Activated CD8-positive, alpha-beta T cell treated with anti-CD3 and anti-CD28 coated beads for 36 hours (primary cell): Measurements from ENCODE around the gene MEGF11. TPM values are rescaled to one million over a fixed set of nuclear protein-coding genes. Genes with fewer than 3 reads are reported as not detected.

Experiments
- ATAC-seq: fragments of 200-7000 bp; cut with Tn5 transposase; one replicate; pipeline ENCODE4 v1.10.0; 2021; ENCODE audit warnings: mild to moderate bottlenecking, moderate library complexity
- CTCF ChIA-PET: fragments of 350-600 bp; sonication (Branson Sonifier 250); formaldehyde crosslinking; loops from one replicate; lab custom pipeline; 2021; ENCODE audit warnings: antibody characterized with exemption; lab: Charles Lee
- POLR2A ChIA-PET: fragments of 350-600 bp; sonication (Branson Sonifier 250); formaldehyde crosslinking; loops from one replicate; lab custom pipeline; 2021; ENCODE audit warnings: antibody characterized with exemption; lab: Charles Lee
- DNase-seq: peaks from one replicate; pipeline ENCODE4 v3.0.0-alpha.2; 2020
- H3K27ac Mint-ChIP-seq: one replicate; pipeline ENCODE4 v1.8.0; 2021; ENCODE audit warnings: mild to moderate bottlenecking, mixed read lengths
- H3K27me3 Mint-ChIP-seq: one replicate; pipeline ENCODE4 v1.8.0; 2021; ENCODE audit warnings: mixed read lengths
- H3K36me3 Mint-ChIP-seq: one replicate; pipeline ENCODE4 v1.8.0; 2021; ENCODE audit warnings: low read depth, mixed read lengths
- H3K4me1 Mint-ChIP-seq: one replicate; pipeline ENCODE4 v1.8.0; 2021; ENCODE audit warnings: low read depth, mixed read lengths
- H3K4me3 Mint-ChIP-seq: one replicate; pipeline ENCODE4 v1.8.0; 2021; ENCODE audit warnings: mild to moderate bottlenecking, moderate library complexity, mixed read lengths
- H3K9me3 Mint-ChIP-seq: one replicate; pipeline ENCODE4 v1.8.0; 2021; ENCODE audit warnings: mixed read lengths
- CTCF ChIP-seq: fragments of 200-600 bp; IDR thresholded peaks from one replicate; pipeline ENCODE4 v1.8.0; 2022; ENCODE audit warnings: antibody characterized with exemption, mild to moderate bottlenecking
- intact Hi-C: fragments of 100-400 bp; cut with micrococcal nuclease; formaldehyde crosslinking; loops from one replicate; pipeline ENCODE4 v1.10.0; 2022
- total RNA-seq, 2 experiments: library from RNA; stranded (reverse); gene quantifications; one replicate each; pipeline ENCODE4 v1.2.3, GENCODE V29; 2021

MEGF11 gene
- total RNA-seq, 2 experiments from 2014 or later, result not detected

- Mint-ChIP-seq H3K4me3 (no peak overlapping the region), H3K9me3 (no peaks in the 10 kb centered on the region), H3K27me3 (no peaks in the 10 kb centered on the region), H3K27ac (no peak overlapping the region), H3K4me1 (no peaks in the 10 kb centered on the region), H3K36me3 (no peaks in the 10 kb centered on the region)
- ChIA-PET POLR2A (no interaction called here), CTCF (no interaction called here)
- intact Hi-C loops, result no loop called here
- DNase-seq (peak; percentile 29), ATAC-seq (no peak)
- no peak for TF ChIP-seq CTCF
Measured at GRCh38 chr15:65952391-65953053, 301.0 kb downstream of the MEGF11 start.

- Mint-ChIP-seq H3K9me3 (no peaks in the 10 kb centered on the region), H3K27me3 (no peaks in the 10 kb centered on the region), H3K4me1 (no peaks in the 10 kb centered on the region), H3K36me3 (no peaks in the 10 kb centered on the region), H3K4me3 (no peak overlapping the region), H3K27ac (no peak overlapping the region)
- TF ChIP-seq CTCF, result no peak
- intact Hi-C loops, result no loop called here
- ChIA-PET CTCF (no interaction called here), POLR2A (no interaction called here)
- no peak for DNase-seq
- no peak for ATAC-seq
Measured at GRCh38 chr15:65951007-65951406, 302.5 kb downstream of the MEGF11 start.

- Mint-ChIP-seq H3K36me3 (no peaks in the 10 kb centered on the region), H3K4me3 (no peak overlapping the region)
- CTCF ChIA-PET, result interaction anchor here (0.6 kb wide), 1 partner anchor 33 kb away, joined by 3 read pairs; no protein-coding TSS in a partner anchor
Measured at GRCh38 chr15:65949491-65949890, 304.1 kb downstream of the MEGF11 start.

GRCh38 chr15:65949011-65949410 lies 304.5 kb downstream of the MEGF11 start:
- no peak overlapping the region for H3K27ac Mint-ChIP-seq
- no peaks in the 10 kb centered on the region for H3K36me3 Mint-ChIP-seq
- ATAC-seq (no peak), DNase-seq (no peak)
- no peak for TF ChIP-seq CTCF
- H3K9me3 Mint-ChIP-seq, result no peaks in the 10 kb centered on the region
- no peaks in the 10 kb centered on the region for H3K4me1 Mint-ChIP-seq
- no peaks in the 10 kb centered on the region for H3K27me3 Mint-ChIP-seq
- intact Hi-C loops, result no loop called here
- ChIA-PET POLR2A (no interaction called here), CTCF (interaction anchor here (0.6 to 1.4 kb wide), 2 partner anchors 9 to 34 kb away, joined by 3 read pairs; no protein-coding TSS in a partner anchor)
- H3K4me3 Mint-ChIP-seq, result no peak overlapping the region

More at GRCh38 chr15:65949491-65949890, 304.1 kb downstream of the MEGF11 start:
- DNase-seq (no peak), ATAC-seq (no peak)
- intact Hi-C loops, result no loop called here
- Mint-ChIP-seq H3K27ac (no peak overlapping the region), H3K4me1 (no peaks in the 10 kb centered on the region), H3K9me3 (no peaks in the 10 kb centered on the region), H3K27me3 (no peaks in the 10 kb centered on the region)
- POLR2A ChIA-PET, result no interaction called here
- TF ChIP-seq CTCF, result no peak

GRCh38 chr15:65948383-65948782 lies 305.2 kb downstream of the MEGF11 start:
- POLR2A ChIA-PET, result no interaction called here
- H3K4me1 Mint-ChIP-seq, result no peaks in the 10 kb centered on the region
- H3K9me3 Mint-ChIP-seq, result no peaks in the 10 kb centered on the region
- ATAC-seq (no peak), DNase-seq (no peak)
- CTCF ChIA-PET, result interaction anchor here (1.4 kb wide), 1 partner anchor 10 kb away, joined by 3 read pairs; no protein-coding TSS in a partner anchor
- H3K4me3 Mint-ChIP-seq, result no peak overlapping the region
- H3K27ac Mint-ChIP-seq, result no peak overlapping the region
- H3K36me3 Mint-ChIP-seq, result no peaks in the 10 kb centered on the region
- TF ChIP-seq CTCF, result no peak
- intact Hi-C loops, result no loop called here
- H3K27me3 Mint-ChIP-seq, result peaks cover under 1% of the 10 kb centered on the region
